Hematopoietic multipotent progenitor cell treated with erythropoietin and hydrocortisone succinate and interleukin-3 and kit ligand, for 8 days (in vitro differentiated cells): ENCODE data around the gene CCDC198.

Experiments
- DNase-seq: peaks from one replicate; pipeline ENCODE4 v3.0.0-alpha.2; 2015

Gene CCDC198

GRCh38 chr14:57462551-57462950 is 31.1 kb downstream of the CCDC198 start:
- DNase-seq = no peak

GRCh38 chr14:57461777-57462320 is 31.8 kb downstream of the CCDC198 start:
- no peak for DNase-seq

GRCh38 chr14:57435923-57436322 is 57.7 kb downstream of the CCDC198 start:
- no peak for DNase-seq

GRCh38 chr14:57420986-57421385 is 72.7 kb downstream of the CCDC198 start:
- no peak for DNase-seq

GRCh38 chr14:57420033-57420432 is 73.6 kb downstream of the CCDC198 start:
- no peak for DNase-seq
